GM19193 (cell line): ENCODE measurements around the gene TENM4.

Source experiments
- POLR2A ChIP-seq: IDR thresholded peaks from 4 replicates; pipeline ENCODE4 v1.6.1; 2011; ENCODE audit not compliant: insufficient read depth, insufficient read length; ENCODE audit errors: extremely low read depth

Gene TENM4

GRCh38 chr11:79274636-79275331 is 166.0 kb downstream of the TENM4 start:
- no peak for TF ChIP-seq POLR2A

GRCh38 chr11:79273781-79274180 is 167.0 kb downstream of the TENM4 start:
- TF ChIP-seq POLR2A = no peak

- TF ChIP-seq POLR2A = no peak
Measured at GRCh38 chr11:79269611-79270307, 171.1 kb downstream of the TENM4 start.

GRCh38 chr11:79266396-79266795 is 174.4 kb downstream of the TENM4 start:
- TF ChIP-seq POLR2A = no peak

- TF ChIP-seq POLR2A = no peak
Measured at GRCh38 chr11:79265756-79266322, 175.0 kb downstream of the TENM4 start.

GRCh38 chr11:79264284-79264683 is 176.5 kb downstream of the TENM4 start:
- no peak for TF ChIP-seq POLR2A

- no peak for TF ChIP-seq POLR2A
Measured at GRCh38 chr11:79263001-79263400, 177.8 kb downstream of the TENM4 start.

- TF ChIP-seq POLR2A = no peak
Measured at GRCh38 chr11:79262221-79262620, 178.6 kb downstream of the TENM4 start.

- TF ChIP-seq POLR2A = no peak
Measured at GRCh38 chr11:79261684-79262083, 179.1 kb downstream of the TENM4 start.

GRCh38 chr11:79259800-79260199 is 181.0 kb downstream of the TENM4 start:
- no peak for TF ChIP-seq POLR2A

- no peak for TF ChIP-seq POLR2A
Measured at GRCh38 chr11:79258576-79258975, 182.3 kb downstream of the TENM4 start.

GRCh38 chr11:79255965-79256364 is 184.9 kb downstream of the TENM4 start:
- no peak for TF ChIP-seq POLR2A

GRCh38 chr11:79253280-79253679 is 187.6 kb downstream of the TENM4 start:
- TF ChIP-seq POLR2A = no peak

- no peak for TF ChIP-seq POLR2A
Measured at GRCh38 chr11:79249295-79249993, 191.4 kb downstream of the TENM4 start.

- TF ChIP-seq POLR2A = no peak
Measured at GRCh38 chr11:79244798-79245197, 196.0 kb downstream of the TENM4 start.
